Erythroblast (primary cell): Measurements from ENCODE around the gene KCTD14.

Experiments
- GATA1 ChIP-seq: IDR thresholded peaks from 2 replicates; pipeline ENCODE4 v1.6.1; 2011; ENCODE audit warnings: low read depth, mild to moderate bottlenecking, control low read depth, low read length, moderate library complexity
- POLR2A ChIP-seq: IDR thresholded peaks from 2 replicates; pipeline ENCODE4 v1.6.1; 2011; ENCODE audit warnings: mild to moderate bottlenecking, low read length

GRCh38 chr11:78032090-78032489 lies 9.0 kb upstream of the KCTD14 start:
- TF ChIP-seq POLR2A: no peak
- TF ChIP-seq GATA1: no peak
